T-helper 1 cell treated with Interleukin-12 subunit alpha and Interleukin-12 subunit beta and Interleukin-4 antibody, amounts not matched to agents 30 μg/mL and 1 μg/mL, for 36 hours (primary cell): ENCODE measurements around the gene GNE.
"Not testable (repeated sequence)": the region's sequence is repeated elsewhere in the genome, so short reads cannot be mapped to it uniquely, and the experiment has no call there.

Experiments used
- H3K27ac Mint-ChIP-seq: one replicate; pipeline ENCODE4 v1.8.0; 2021; ENCODE audit warnings: mild to moderate bottlenecking, mixed read lengths
- H3K27me3 Mint-ChIP-seq: one replicate; pipeline ENCODE4 v1.8.0; 2021; ENCODE audit warnings: low read depth, mixed read lengths
- H3K36me3 Mint-ChIP-seq: one replicate; pipeline ENCODE4 v1.8.0; 2021; ENCODE audit warnings: low read depth, mixed read lengths
- H3K4me1 Mint-ChIP-seq: one replicate; pipeline ENCODE4 v1.8.0; 2021; ENCODE audit warnings: low read depth, mixed read lengths
- H3K4me3 Mint-ChIP-seq: one replicate; pipeline ENCODE4 v1.8.0; 2021; ENCODE audit warnings: mild to moderate bottlenecking, moderate library complexity, mixed read lengths
- H3K9me3 Mint-ChIP-seq: one replicate; pipeline ENCODE4 v1.8.0; 2021; ENCODE audit warnings: mixed read lengths

Gene GNE

GRCh38 chr9:36245906-36246305 is 12.3 kb downstream of the GNE start:
- no peak overlapping the region for H3K4me3 Mint-ChIP-seq
- H3K36me3 Mint-ChIP-seq: peaks cover 18% of the 10 kb centered on the region
- H3K9me3 Mint-ChIP-seq: no peaks in the 10 kb centered on the region
- no peak overlapping the region for H3K27ac Mint-ChIP-seq
- no peaks in the 10 kb centered on the region for H3K27me3 Mint-ChIP-seq
- H3K4me1 Mint-ChIP-seq: peaks cover 1% of the 10 kb centered on the region

GRCh38 chr9:36239675-36240074 is 18.6 kb downstream of the GNE start:
- peaks cover 25% of the 10 kb centered on the region for H3K36me3 Mint-ChIP-seq
- H3K4me1 Mint-ChIP-seq, H3K9me3 Mint-ChIP-seq, H3K4me3 Mint-ChIP-seq, H3K27ac Mint-ChIP-seq, H3K27me3 Mint-ChIP-seq: not testable (repeated sequence)

- peaks cover 26% of the 10 kb centered on the region for H3K36me3 Mint-ChIP-seq
- not testable (repeated sequence) for H3K9me3 Mint-ChIP-seq, H3K4me3 Mint-ChIP-seq, H3K4me1 Mint-ChIP-seq, H3K27me3 Mint-ChIP-seq, H3K27ac Mint-ChIP-seq
These were observed 19.0 kb downstream of the GNE start for GRCh38 chr9:36239205-36239604.

GRCh38 chr9:36237230-36237629 is 21.0 kb downstream of the GNE start:
- Mint-ChIP-seq H3K27me3 (no peaks in the 10 kb centered on the region), H3K9me3 (no peaks in the 10 kb centered on the region), H3K4me3 (no peak overlapping the region), H3K4me1 (no peaks in the 10 kb centered on the region), H3K27ac (no peak overlapping the region), H3K36me3 (peaks cover 36% of the 10 kb centered on the region)

GRCh38 chr9:36222449-36222848 is 35.8 kb downstream of the GNE start:
- Mint-ChIP-seq H3K27me3 (no peaks in the 10 kb centered on the region), H3K9me3 (peaks cover 8% of the 10 kb centered on the region), H3K27ac (no peak overlapping the region), H3K4me3 (no peak overlapping the region), H3K4me1 (peaks cover 26% of the 10 kb centered on the region), H3K36me3 (peaks cover 50% of the 10 kb centered on the region)

- peaks cover 52% of the 10 kb centered on the region for H3K36me3 Mint-ChIP-seq
- peaks cover 31% of the 10 kb centered on the region for H3K4me1 Mint-ChIP-seq
- H3K4me3 Mint-ChIP-seq: no peak overlapping the region
- H3K9me3 Mint-ChIP-seq: peaks cover 8% of the 10 kb centered on the region
- H3K27ac Mint-ChIP-seq: no peak overlapping the region
- no peaks in the 10 kb centered on the region for H3K27me3 Mint-ChIP-seq
These were observed 36.6 kb downstream of the GNE start for GRCh38 chr9:36221667-36222066.

GRCh38 chr9:36218411-36218901 is 39.8 kb downstream of the GNE start:
- peaks cover 8% of the 10 kb centered on the region for H3K9me3 Mint-ChIP-seq

GRCh38 chr9:36218011-36218410 is 40.2 kb downstream of the GNE start:
- Mint-ChIP-seq H3K36me3 (peaks cover 59% of the 10 kb centered on the region), H3K9me3 (peaks cover 7% of the 10 kb centered on the region), H3K4me1 (peaks cover 46% of the 10 kb centered on the region), H3K27ac (peak overlapping the region; percentile 72), H3K4me3 (peak overlapping the region; percentile 61), H3K27me3 (no peaks in the 10 kb centered on the region)

More at GRCh38 chr9:36218411-36218901, 39.8 kb downstream of the GNE start:
- peak overlapping the region; percentile 61 for H3K4me3 Mint-ChIP-seq
- H3K27me3 Mint-ChIP-seq: no peaks in the 10 kb centered on the region
- H3K27ac Mint-ChIP-seq: peak overlapping the region; percentile 72
- peaks cover 42% of the 10 kb centered on the region for H3K4me1 Mint-ChIP-seq
- H3K36me3 Mint-ChIP-seq: peaks cover 59% of the 10 kb centered on the region

GRCh38 chr9:36217256-36217968 is 40.8 kb downstream of the GNE start:
- Mint-ChIP-seq H3K4me1 (peaks cover 47% of the 10 kb centered on the region), H3K4me3 (peak overlapping the region; percentile 61)

GRCh38 chr9:36214571-36214970 is 43.7 kb downstream of the GNE start:
- Mint-ChIP-seq H3K36me3 (peaks cover 62% of the 10 kb centered on the region), H3K27ac (no peak overlapping the region), H3K27me3 (no peaks in the 10 kb centered on the region), H3K4me1 (peaks cover 49% of the 10 kb centered on the region), H3K9me3 (no peaks in the 10 kb centered on the region), H3K4me3 (no peak overlapping the region)

More at GRCh38 chr9:36217256-36217968, 40.8 kb downstream of the GNE start:
- Mint-ChIP-seq H3K27ac (peak overlapping the region; percentile 75), H3K27me3 (no peaks in the 10 kb centered on the region), H3K36me3 (peaks cover 55% of the 10 kb centered on the region), H3K9me3 (peaks cover 2% of the 10 kb centered on the region)

GRCh38 chr9:36213989-36214388 is 44.3 kb downstream of the GNE start:
- no peaks in the 10 kb centered on the region for H3K27me3 Mint-ChIP-seq
- no peak overlapping the region for H3K27ac Mint-ChIP-seq
- H3K4me1 Mint-ChIP-seq: peaks cover 48% of the 10 kb centered on the region
- no peak overlapping the region for H3K4me3 Mint-ChIP-seq
- H3K36me3 Mint-ChIP-seq: peaks cover 62% of the 10 kb centered on the region
- H3K9me3 Mint-ChIP-seq: no peaks in the 10 kb centered on the region

GRCh38 chr9:36213387-36213786 is 44.9 kb downstream of the GNE start:
- H3K27ac Mint-ChIP-seq: peak overlapping the region; percentile 1
- no peaks in the 10 kb centered on the region for H3K9me3 Mint-ChIP-seq
- H3K4me1 Mint-ChIP-seq: peaks cover 47% of the 10 kb centered on the region
- H3K27me3 Mint-ChIP-seq: no peaks in the 10 kb centered on the region
- no peak overlapping the region for H3K4me3 Mint-ChIP-seq
- H3K36me3 Mint-ChIP-seq: peaks cover 60% of the 10 kb centered on the region

- Mint-ChIP-seq H3K36me3 (peaks cover 63% of the 10 kb centered on the region), H3K4me3 (no peak overlapping the region), H3K27ac (no peak overlapping the region), H3K4me1 (peaks cover 49% of the 10 kb centered on the region), H3K9me3 (no peaks in the 10 kb centered on the region), H3K27me3 (no peaks in the 10 kb centered on the region)
These were observed 46.7 kb downstream of the GNE start for GRCh38 chr9:36211510-36211909.

- Mint-ChIP-seq H3K27me3 (no peaks in the 10 kb centered on the region), H3K27ac (no peak overlapping the region), H3K9me3 (no peaks in the 10 kb centered on the region), H3K4me3 (no peak overlapping the region), H3K4me1 (peaks cover 49% of the 10 kb centered on the region), H3K36me3 (peaks cover 65% of the 10 kb centered on the region)
These were observed 47.5 kb downstream of the GNE start for GRCh38 chr9:36210722-36211121.

- Mint-ChIP-seq H3K27me3 (no peaks in the 10 kb centered on the region), H3K4me1 (peaks cover 45% of the 10 kb centered on the region)
These were observed 49.6 kb downstream of the GNE start for GRCh38 chr9:36208521-36209253.

More at GRCh38 chr9:36208521-36209253, 49.6 kb downstream of the GNE start:
- H3K27ac Mint-ChIP-seq: peak overlapping the region; percentile 5
- H3K9me3 Mint-ChIP-seq: no peaks in the 10 kb centered on the region
- H3K36me3 Mint-ChIP-seq: peaks cover 75% of the 10 kb centered on the region
- H3K4me3 Mint-ChIP-seq: no peak overlapping the region
